ENCODE results near the gene BORCS5.

BORCS5 gene

DNA sequence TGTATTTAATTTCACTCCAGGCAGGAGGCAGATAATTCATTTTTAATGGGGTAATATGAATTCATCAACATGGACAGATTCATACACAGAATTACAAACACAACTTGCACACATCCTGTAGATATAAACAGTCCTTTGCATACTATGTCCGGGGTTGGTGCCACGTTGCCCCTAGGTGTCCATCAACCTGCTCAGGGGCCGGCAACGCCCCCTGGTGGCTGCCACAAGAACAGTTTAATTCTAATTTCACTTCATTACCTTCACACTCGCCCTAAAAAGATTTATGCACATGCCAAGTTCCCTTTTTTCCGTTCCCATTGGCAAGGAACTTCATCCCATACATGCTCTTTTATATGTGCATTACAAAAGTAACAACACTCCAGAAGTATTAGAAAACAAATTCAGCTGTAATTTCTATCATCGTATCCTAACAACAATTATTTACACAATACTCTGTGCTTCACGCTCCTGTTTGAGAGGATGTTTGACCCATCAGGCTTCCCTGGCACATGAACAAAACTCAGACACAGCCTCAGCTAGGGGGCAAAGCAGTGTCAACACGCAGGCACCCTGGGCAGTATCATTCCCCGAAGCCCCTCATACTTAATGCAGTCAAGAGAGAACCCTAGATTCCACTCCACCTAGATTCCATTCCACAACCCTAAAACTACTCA, 22.4 kb upstream of the BORCS5 start:
- Histone ChIP-seq H3K36me3 (no peaks in the 10 kb centered on the region), H3K9me3 (ENCODE audit: severe bottlenecking) (no peaks in the 10 kb centered on the region), H3K27ac (no peak overlapping the region), H3K4me3 (ENCODE audit: low read depth, low read length) (no peak overlapping the region), H3K27me3 (ENCODE audit: insufficient read depth, low read depth, severe bottlenecking) (no peaks in the 10 kb centered on the region)
- TF ChIP-seq, protein P1, sequence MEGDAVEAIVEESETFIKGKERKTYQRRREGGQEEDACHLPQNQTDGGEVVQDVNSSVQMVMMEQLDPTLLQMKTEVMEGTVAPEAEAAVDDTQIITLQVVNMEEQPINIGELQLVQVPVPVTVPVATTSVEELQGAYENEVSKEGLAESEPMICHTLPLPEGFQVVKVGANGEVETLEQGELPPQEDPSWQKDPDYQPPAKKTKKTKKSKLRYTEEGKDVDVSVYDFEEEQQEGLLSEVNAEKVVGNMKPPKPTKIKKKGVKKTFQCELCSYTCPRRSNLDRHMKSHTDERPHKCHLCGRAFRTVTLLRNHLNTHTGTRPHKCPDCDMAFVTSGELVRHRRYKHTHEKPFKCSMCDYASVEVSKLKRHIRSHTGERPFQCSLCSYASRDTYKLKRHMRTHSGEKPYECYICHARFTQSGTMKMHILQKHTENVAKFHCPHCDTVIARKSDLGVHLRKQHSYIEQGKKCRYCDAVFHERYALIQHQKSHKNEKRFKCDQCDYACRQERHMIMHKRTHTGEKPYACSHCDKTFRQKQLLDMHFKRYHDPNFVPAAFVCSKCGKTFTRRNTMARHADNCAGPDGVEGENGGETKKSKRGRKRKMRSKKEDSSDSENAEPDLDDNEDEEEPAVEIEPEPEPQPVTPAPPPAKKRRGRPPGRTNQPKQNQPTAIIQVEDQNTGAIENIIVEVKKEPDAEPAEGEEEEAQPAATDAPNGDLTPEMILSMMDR (IDR thresholded peaks at IDR 0.05; ENCODE audit: low read depth, low read length) = peak; percentile 76
- DNase-seq = peak; percentile 60

DNA sequence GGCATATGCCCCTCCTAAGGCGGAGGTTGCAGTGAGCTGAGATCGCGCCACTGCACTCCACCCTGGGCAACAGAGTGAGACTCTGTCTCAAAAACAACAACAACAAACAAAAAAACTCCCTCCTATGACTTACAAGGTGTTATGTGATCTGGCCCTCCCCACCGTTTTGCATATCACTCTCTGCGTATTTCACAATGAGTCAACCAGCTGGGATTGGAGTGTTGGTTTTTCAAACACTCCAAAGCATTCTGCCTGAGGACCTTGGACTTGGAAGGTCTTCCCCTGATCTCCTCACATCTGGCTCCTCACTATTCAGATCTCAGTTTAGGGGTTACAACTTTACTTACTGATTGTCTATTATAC, 20.8 kb upstream of the BORCS5 start:
- H3K4me3 ChIP-seq (ENCODE audit: low read depth, low read length) = no peak overlapping the region
- TF ChIP-seq, protein P1 (IDR thresholded peaks at IDR 0.05; ENCODE audit: low read depth, low read length) = no peak
- H3K27ac ChIP-seq = no peak overlapping the region
- DNase-seq = no peak
- no peaks in the 10 kb centered on the region for H3K36me3 ChIP-seq
- H3K27me3 ChIP-seq (ENCODE audit: insufficient read depth, low read depth, severe bottlenecking) = no peaks in the 10 kb centered on the region
- H3K9me3 ChIP-seq (ENCODE audit: severe bottlenecking) = no peaks in the 10 kb centered on the region

DNA sequence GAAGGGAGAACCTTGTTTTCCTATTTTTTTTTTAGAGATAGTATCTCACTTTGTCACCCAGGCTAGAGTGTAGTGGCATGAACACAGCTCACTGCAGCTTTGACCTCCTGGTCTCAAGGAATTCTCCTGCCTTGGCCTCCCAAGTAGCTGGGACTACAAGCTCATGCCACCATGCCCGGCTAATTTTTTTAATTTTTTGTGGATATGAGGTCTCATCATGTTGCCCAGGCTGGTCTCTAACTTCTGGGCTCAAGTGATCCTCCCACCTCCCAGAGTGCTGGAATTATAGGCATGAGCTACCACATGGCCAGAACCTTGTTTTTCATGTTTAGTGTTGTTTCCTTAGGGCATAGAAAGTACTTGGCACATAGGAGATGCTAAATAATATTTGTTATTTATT, 20.4 kb upstream of the BORCS5 start:
- H3K4me3 ChIP-seq (ENCODE audit: low read depth, low read length) = no peak overlapping the region
- H3K36me3 ChIP-seq = no peaks in the 10 kb centered on the region
- DNase-seq = no peak
- no peaks in the 10 kb centered on the region for H3K9me3 ChIP-seq (ENCODE audit: severe bottlenecking)
- TF ChIP-seq, protein P1 (IDR thresholded peaks at IDR 0.05; ENCODE audit: low read depth, low read length) = no peak
- no peak overlapping the region for H3K27ac ChIP-seq
- no peaks in the 10 kb centered on the region for H3K27me3 ChIP-seq (ENCODE audit: insufficient read depth, low read depth, severe bottlenecking)

DNA sequence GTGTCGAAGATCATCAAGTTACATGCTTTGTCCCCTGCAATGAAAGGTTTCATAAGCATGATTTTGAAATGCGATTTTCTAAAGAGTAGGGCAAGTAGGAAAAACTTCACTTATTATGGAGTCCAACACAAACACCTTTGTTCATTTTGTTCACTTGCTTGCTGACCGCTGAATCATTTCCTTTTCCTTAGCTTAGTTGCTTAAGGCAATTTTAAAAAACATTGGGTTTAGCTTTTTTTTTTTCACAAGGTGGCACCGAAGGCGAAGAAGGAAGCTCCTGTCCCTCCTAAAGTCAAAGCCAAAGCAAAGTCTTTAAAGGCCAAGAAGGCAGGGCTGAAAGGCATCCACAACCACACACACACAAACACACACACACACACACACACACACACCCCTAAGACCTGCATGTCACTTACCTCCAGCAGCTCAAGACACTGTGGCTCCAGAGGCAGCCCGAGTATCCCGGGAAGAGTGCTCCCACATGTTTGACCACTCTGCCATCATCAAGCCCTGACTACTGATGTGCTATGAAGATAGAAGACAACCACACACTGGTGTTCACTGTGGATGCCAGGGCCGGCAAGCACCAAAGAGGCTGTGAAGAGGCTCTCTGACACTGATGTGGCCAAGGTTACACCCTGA, 18.2 kb upstream of the BORCS5 start:
- Histone ChIP-seq H3K27me3 (ENCODE audit: insufficient read depth, low read depth, severe bottlenecking) (no peaks in the 10 kb centered on the region), H3K27ac (no peak overlapping the region), H3K4me3 (ENCODE audit: low read depth, low read length) (no peak overlapping the region), H3K9me3 (ENCODE audit: severe bottlenecking) (no peaks in the 10 kb centered on the region), H3K36me3 (no peaks in the 10 kb centered on the region)
- DNase-seq = no peak
- TF ChIP-seq, protein P1 (IDR thresholded peaks at IDR 0.05; ENCODE audit: low read depth, low read length) = no peak

DNA sequence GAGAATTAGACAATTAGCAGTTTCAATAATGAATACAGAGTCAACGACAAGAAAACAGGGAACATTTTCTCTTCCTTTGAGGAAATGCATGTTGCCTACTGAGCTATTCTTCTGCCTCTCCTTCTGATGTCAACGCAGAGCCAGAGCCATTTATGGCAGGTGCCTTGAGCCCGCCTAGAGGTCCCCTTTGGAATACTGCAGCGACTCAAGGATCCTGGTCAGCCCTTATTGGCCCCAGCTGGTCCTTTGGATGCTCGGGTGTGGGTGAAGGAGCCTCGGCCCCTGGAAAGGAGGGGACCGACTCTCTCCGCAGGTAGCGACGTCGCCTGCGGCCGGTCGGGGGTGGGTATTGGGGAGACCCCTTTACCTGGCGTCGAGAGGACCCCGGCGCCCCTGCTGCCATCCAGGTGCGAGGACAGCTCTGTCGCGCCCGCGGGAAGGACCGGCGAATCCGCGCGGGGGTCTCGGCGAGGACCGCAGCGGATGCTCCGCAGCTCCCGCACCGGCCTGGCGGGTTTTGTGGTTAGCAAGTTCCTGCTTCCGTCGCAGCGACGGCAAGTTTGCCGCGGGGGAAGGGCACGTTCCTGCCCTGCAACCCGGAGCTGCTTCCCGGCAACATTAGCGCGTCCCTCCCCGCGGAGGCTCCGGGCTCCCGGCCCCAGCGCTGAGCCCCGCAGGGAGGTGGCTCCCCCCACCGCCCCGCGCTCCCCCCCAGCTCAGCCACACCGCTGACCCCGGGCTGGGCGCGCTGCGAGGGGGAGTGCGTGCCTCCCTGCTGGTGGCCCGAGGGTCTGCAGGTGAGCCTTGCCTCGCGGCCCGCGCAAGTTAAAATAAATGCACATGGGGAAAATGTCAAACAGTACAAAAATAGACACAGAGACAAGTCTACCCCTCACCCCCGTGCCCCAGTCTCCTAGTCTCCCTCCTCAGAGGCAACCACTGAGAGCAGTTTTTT, 6.9 kb upstream of the BORCS5 start, which contains the start of gene MANSC1:
MANSC1 (minus strand) TSS at position 532 of the 955 bp plus-strand sequence. CDS start 6,928 bp downstream, outside the sequence.
- Histone ChIP-seq H3K4me3 (ENCODE audit: low read depth, low read length) (peak within 1 kb of the TSS; percentile 75), H3K27me3 (ENCODE audit: insufficient read depth, low read depth, severe bottlenecking) (no peaks in the 10 kb centered on the region), H3K36me3 (no peaks in the 10 kb centered on the region), H3K27ac (peak within 1 kb of the TSS; percentile 40), H3K9me3 (ENCODE audit: severe bottlenecking) (no peaks in the 10 kb centered on the region)
- TF ChIP-seq, protein P1 (IDR thresholded peaks at IDR 0.05; ENCODE audit: low read depth, low read length) = peak; percentile 52
- peak; percentile 70 for DNase-seq
